GM21737 (cell line): ENCODE measurements around the gene LYVE1.

Experiments
- ATAC-seq: cut with Tn5 transposase; IDR thresholded peaks from one replicate; pipeline ENCODE4 v1.9.1; 2021; ENCODE audit warnings: mild to moderate bottlenecking, moderate library complexity; ENCODE audit not compliant: unreplicated experiment

The LYVE1 gene

GRCh38 chr11:10561043-10561818 is 7.2 kb downstream of the LYVE1 start:
- no peak for ATAC-seq

- ATAC-seq = no peak
These were observed 10.2 kb downstream of the LYVE1 start for GRCh38 chr11:10558288-10558687.

- ATAC-seq = no peak
These were observed 11.9 kb downstream of the LYVE1 start for GRCh38 chr11:10556590-10556989.

GRCh38 chr11:10551845-10552352 is 16.6 kb downstream of the LYVE1 start:
- ATAC-seq = no peak

- ATAC-seq = no peak
These were observed 17.2 kb downstream of the LYVE1 start for GRCh38 chr11:10551290-10551592.

GRCh38 chr11:10550503-10551289 is 17.8 kb downstream of the LYVE1 start:
- no peak for ATAC-seq

- no peak for ATAC-seq
These were observed 23.7 kb downstream of the LYVE1 start for GRCh38 chr11:10544491-10545465.

GRCh38 chr11:10543782-10544181 is 24.7 kb downstream of the LYVE1 start:
- ATAC-seq = no peak

- ATAC-seq = no peak
These were observed 25.7 kb downstream of the LYVE1 start for GRCh38 chr11:10542776-10543175.

GRCh38 chr11:10541561-10541930 is 26.9 kb downstream of the LYVE1 start:
- no peak for ATAC-seq

GRCh38 chr11:10540915-10541560 is 27.4 kb downstream of the LYVE1 start, which contains the start of gene RNF141:
Gene RNF141 (minus strand): TSS chr11:10541187. CDS start chr11:10534158, 7,029 bp downstream.
- ATAC-seq = peak; percentile 99

GRCh38 chr11:10540546-10540914 is 27.9 kb downstream of the LYVE1 start:
- ATAC-seq = peak; percentile 32

- ATAC-seq = no peak
These were observed 29.1 kb downstream of the LYVE1 start for GRCh38 chr11:10539339-10539738.

GRCh38 chr11:10538924-10539323 is 29.5 kb downstream of the LYVE1 start:
- no peak for ATAC-seq

- no peak for ATAC-seq
These were observed 30.9 kb downstream of the LYVE1 start for GRCh38 chr11:10537600-10537999.

GRCh38 chr11:10534316-10534715 is 34.1 kb downstream of the LYVE1 start:
- ATAC-seq = no peak

GRCh38 chr11:10533323-10533722 is 35.1 kb downstream of the LYVE1 start:
- ATAC-seq = no peak

GRCh38 chr11:10532526-10532925 is 35.9 kb downstream of the LYVE1 start:
- no peak for ATAC-seq

GRCh38 chr11:10529279-10529678 is 39.2 kb downstream of the LYVE1 start:
- no peak for ATAC-seq

- no peak for ATAC-seq
These were observed 40.3 kb downstream of the LYVE1 start for GRCh38 chr11:10528121-10528520.
